ENCODE data around the gene GPR137.

The GPR137 gene

DNA sequence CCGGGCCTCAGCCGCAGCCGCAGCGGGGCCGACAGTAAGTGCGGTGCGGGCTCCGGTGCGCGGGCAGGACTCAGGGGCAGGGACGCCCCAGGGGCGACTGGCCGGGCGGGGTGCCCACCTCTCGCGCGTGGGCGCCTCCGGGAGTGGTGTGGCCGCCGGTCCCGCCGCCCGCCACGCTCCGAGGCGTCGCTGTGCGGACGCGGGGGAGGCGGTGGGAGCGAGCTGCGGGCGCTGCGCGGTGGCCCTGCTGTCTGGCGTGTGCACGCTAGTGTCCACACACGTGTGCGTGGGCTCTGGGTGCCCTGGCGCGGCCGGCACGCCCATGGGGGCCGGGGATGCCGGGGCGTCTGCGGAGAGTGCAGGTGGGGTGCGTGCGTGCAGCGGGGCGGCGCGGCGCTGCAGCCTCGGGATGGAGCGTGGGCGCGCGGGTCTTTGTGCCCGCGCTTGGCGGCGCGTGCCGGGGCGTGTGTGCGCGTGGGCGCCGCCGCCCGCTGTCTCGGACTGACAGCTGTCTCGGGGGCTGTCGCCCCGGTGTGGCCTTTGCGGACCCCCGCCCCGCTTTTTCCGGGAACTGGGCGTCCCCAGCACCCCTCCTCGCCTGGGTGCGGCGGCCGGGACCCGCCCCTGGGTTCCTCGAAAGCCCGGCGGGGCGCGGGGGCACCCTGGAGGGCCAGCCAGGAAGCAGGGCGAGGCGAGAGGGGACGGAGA lies 6.3 kb downstream of the GPR137 start:
- Histone ChIP-seq H3K79me1 (replicated peaks; ENCODE audit: low read length, poor library complexity, severe bottlenecking) (peaks cover 15% of the 10 kb centered on the region), H3K36me3 (ENCODE audit: control insufficient read depth in 1 of 2, insufficient read depth in 2 of 2, low read depth in 1 of 2, low read length in 2 of 2) (peaks cover 0 to 24% of the 10 kb centered on the region in 2 experiments)
- WGBS = 2% methylated on average over 62 of the region's 96 CpGs

DNA sequence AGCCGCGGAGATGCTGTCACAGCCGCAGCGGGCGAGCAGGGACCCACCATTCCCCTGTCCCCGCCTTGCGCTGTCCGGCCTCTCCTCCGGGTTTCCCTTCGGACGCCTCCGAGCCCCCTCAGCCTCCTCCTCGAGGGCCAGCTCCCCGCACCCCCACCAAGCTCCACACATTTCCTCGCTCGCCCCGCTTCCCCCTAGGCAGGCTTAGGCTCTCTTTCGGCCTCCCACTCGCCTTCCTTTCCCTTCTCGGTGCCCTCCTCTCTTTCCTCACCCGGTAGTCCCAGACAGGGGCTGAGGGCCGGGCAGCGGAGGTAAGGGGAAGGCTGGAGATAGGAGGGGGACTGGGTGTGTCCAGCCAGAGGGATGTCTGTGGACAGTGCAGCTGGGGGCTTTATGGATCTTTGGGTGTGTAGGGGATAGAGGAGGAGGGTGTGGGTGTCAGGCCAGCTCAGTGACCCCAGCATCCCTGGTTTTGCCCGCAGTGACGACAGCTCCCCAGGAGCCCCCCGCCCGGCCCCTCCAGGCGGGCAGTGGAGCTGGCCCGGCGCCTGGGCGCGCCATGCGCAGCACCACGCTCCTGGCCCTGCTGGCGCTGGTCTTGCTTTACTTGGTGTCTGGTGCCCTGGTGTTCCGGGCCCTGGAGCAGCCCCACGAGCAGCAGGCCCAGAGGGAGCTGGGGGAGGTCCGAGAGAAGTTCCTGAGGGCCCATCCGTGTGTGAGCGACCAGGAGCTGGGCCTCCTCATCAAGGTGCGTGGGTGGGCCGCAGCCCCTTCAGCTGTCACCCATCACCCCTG lies 7.0 kb downstream of the GPR137 start:
- H2AFZ ChIP-seq (ENCODE audit: low read depth, low read length) = peak overlapping the region; percentile 11
- no peak overlapping the region for H2BK15ac ChIP-seq (ENCODE audit: low read depth, poor library complexity, severe bottlenecking)
- H2BK5ac ChIP-seq (ENCODE audit: low read depth, low read length, poor library complexity, severe bottlenecking) = no peak overlapping the region
- H3K27ac ChIP-seq (ENCODE audit: low read length, poor library complexity, severe bottlenecking) = no peak overlapping the region
- H3K4me2 ChIP-seq (ENCODE audit: low read length, poor library complexity, severe bottlenecking) = peak overlapping the region; percentile 92
- DNase-seq = no peak
- no peak overlapping the region for H2BK120ac ChIP-seq (ENCODE audit: low read depth, low read length)
- H3K23ac ChIP-seq (ENCODE audit: low read length in 2 of 2) = no peak overlapping the region
- H4K91ac ChIP-seq (ENCODE audit: low read length) = no peak overlapping the region
- H3K36me3 ChIP-seq (ENCODE audit: control insufficient read depth in 1 of 2, insufficient read depth in 2 of 2, low read depth in 1 of 2, low read length in 2 of 2) = peaks cover 0 to 20% of the 10 kb centered on the region in 2 experiments
- no peak overlapping the region for H3K14ac ChIP-seq (ENCODE audit: low read length in 2 of 2)
- no peak overlapping the region for H2AK5ac ChIP-seq (ENCODE audit: low read length, severe bottlenecking)
- 35% methylated on average over 32 of the region's 42 CpGs for WGBS
- H3K4me1 ChIP-seq (ENCODE audit: control insufficient read depth, insufficient read depth, low read depth, low read length) = peaks cover 18% of the 10 kb centered on the region
- peaks cover 10% of the 10 kb centered on the region for H3K79me1 ChIP-seq (replicated peaks; ENCODE audit: low read length, poor library complexity, severe bottlenecking)
- H3K27me3 ChIP-seq (ENCODE audit: control insufficient read depth in 1 of 2, insufficient read depth in 1 of 2, low read length in 2 of 2) = peaks cover 65 to 69% of the 10 kb centered on the region in 2 experiments
- peak overlapping the region in 1 of 2 experiments; percentile 26 for H3K18ac ChIP-seq (ENCODE audit: low read depth in 1 of 2, low read length in 2 of 2)
- H4K8ac ChIP-seq (ENCODE audit: low read length) = no peak overlapping the region
- H3K4ac ChIP-seq (ENCODE audit: low read depth in 1 of 2, low read length in 2 of 2) = no peak overlapping the region
- H3K4me3 ChIP-seq (ENCODE audit: insufficient read depth in 1 of 2, low read depth in 1 of 2, low read length in 2 of 2) = peak overlapping the region; percentile 38 to 56
- H3K9me3 ChIP-seq (ENCODE audit: control insufficient read depth, low read length) = no peaks in the 10 kb centered on the region
- H3K9ac ChIP-seq (ENCODE audit: low read length) = peak overlapping the region; percentile 29
- no peak overlapping the region for H2BK12ac ChIP-seq (ENCODE audit: low read length in 2 of 2)

More for the DNA sequence above, 6.3 kb downstream of the GPR137 start:
- Histone ChIP-seq H3K18ac (ENCODE audit: low read depth in 1 of 2, low read length in 2 of 2) (peak overlapping the region in 1 of 2 experiments; percentile 26), H3K4me2 (ENCODE audit: low read length, poor library complexity, severe bottlenecking) (peak overlapping the region; percentile 92), H4K91ac (ENCODE audit: low read length) (no peak overlapping the region), H2AK5ac (ENCODE audit: low read length, severe bottlenecking) (no peak overlapping the region), H2BK15ac (ENCODE audit: low read depth, poor library complexity, severe bottlenecking) (no peak overlapping the region), H3K9ac (ENCODE audit: low read length) (peak overlapping the region; percentile 29), H2AFZ (ENCODE audit: low read depth, low read length) (peak overlapping the region; percentile 11), H4K8ac (ENCODE audit: low read length) (no peak overlapping the region), H3K4me3 (ENCODE audit: insufficient read depth in 1 of 2, low read depth in 1 of 2, low read length in 2 of 2) (peak overlapping the region; percentile 40 to 56), H3K23ac (ENCODE audit: low read length in 2 of 2) (peak overlapping the region in 1 of 2 experiments; percentile 70), H3K4ac (ENCODE audit: low read depth in 1 of 2, low read length in 2 of 2) (no peak overlapping the region), H3K14ac (ENCODE audit: low read length in 2 of 2) (peak overlapping the region in 1 of 2 experiments; percentile 71), H3K9me3 (ENCODE audit: control insufficient read depth, low read length) (no peaks in the 10 kb centered on the region), H3K27ac (ENCODE audit: low read length, poor library complexity, severe bottlenecking) (no peak overlapping the region), H2BK120ac (ENCODE audit: low read depth, low read length) (no peak overlapping the region), H2BK5ac (ENCODE audit: low read depth, low read length, poor library complexity, severe bottlenecking) (no peak overlapping the region), H2BK12ac (ENCODE audit: low read length in 2 of 2) (no peak overlapping the region), H3K27me3 (ENCODE audit: control insufficient read depth in 1 of 2, insufficient read depth in 1 of 2, low read length in 2 of 2) (peaks cover 58 to 61% of the 10 kb centered on the region in 2 experiments), H3K4me1 (ENCODE audit: control insufficient read depth, insufficient read depth, low read depth, low read length) (peaks cover 23% of the 10 kb centered on the region)
- no peak for DNase-seq

DNA sequence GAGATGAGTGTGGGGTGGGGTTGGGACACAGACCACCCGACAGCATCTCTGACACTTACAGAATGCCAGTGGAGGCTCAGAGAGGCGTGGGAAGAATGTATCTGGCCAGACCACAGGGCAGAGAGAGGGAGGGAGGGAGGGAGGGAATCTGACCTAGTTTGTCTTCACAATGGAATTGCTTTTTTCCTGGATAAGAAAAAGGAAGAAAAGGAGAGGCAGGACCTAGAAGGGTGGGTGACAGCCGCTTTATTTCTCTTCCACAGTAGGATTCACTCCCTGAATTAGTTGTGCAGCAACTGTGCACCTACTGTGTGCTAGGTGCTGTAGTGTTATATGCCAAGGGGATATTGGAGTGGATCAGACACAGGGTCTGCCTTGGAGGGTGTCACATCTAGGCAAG lies 9.1 kb downstream of the GPR137 start:
- Histone ChIP-seq H3K4ac (ENCODE audit: low read depth in 1 of 2, low read length in 2 of 2) (no peak overlapping the region), H2BK15ac (ENCODE audit: low read depth, poor library complexity, severe bottlenecking) (peak overlapping the region; percentile 6), H3K4me3 (ENCODE audit: insufficient read depth in 1 of 2, low read depth in 1 of 2, low read length in 2 of 2) (no peak overlapping the region), H3K14ac (ENCODE audit: low read length in 2 of 2) (peak overlapping the region in 1 of 2 experiments; percentile 31), H3K18ac (ENCODE audit: low read depth in 1 of 2, low read length in 2 of 2) (no peak overlapping the region), H4K8ac (ENCODE audit: low read length) (no peak overlapping the region), H3K27me3 (ENCODE audit: control insufficient read depth in 1 of 2, insufficient read depth in 1 of 2, low read length in 2 of 2) (peaks cover 83 to 87% of the 10 kb centered on the region in 2 experiments), H3K79me1 (replicated peaks; ENCODE audit: low read length, poor library complexity, severe bottlenecking) (peaks cover 1% of the 10 kb centered on the region), H3K27ac (ENCODE audit: low read length, poor library complexity, severe bottlenecking) (no peak overlapping the region), H2AFZ (ENCODE audit: low read depth, low read length) (no peak overlapping the region), H3K9me3 (ENCODE audit: control insufficient read depth, low read length) (no peaks in the 10 kb centered on the region), H2BK120ac (ENCODE audit: low read depth, low read length) (no peak overlapping the region), H3K36me3 (ENCODE audit: control insufficient read depth in 1 of 2, insufficient read depth in 2 of 2, low read depth in 1 of 2, low read length in 2 of 2) (peaks cover 0 to 2% of the 10 kb centered on the region in 2 experiments), H4K91ac (ENCODE audit: low read length) (no peak overlapping the region), H3K4me2 (ENCODE audit: low read length, poor library complexity, severe bottlenecking) (no peak overlapping the region), H3K4me1 (ENCODE audit: control insufficient read depth, insufficient read depth, low read depth, low read length) (peaks cover 23% of the 10 kb centered on the region), H2BK12ac (ENCODE audit: low read length in 2 of 2) (no peak overlapping the region), H2BK5ac (ENCODE audit: low read depth, low read length, poor library complexity, severe bottlenecking) (no peak overlapping the region), H2AK5ac (ENCODE audit: low read length, severe bottlenecking) (no peak overlapping the region), H3K23ac (ENCODE audit: low read length in 2 of 2) (no peak overlapping the region), H3K9ac (ENCODE audit: low read length) (no peak overlapping the region)
- 55% methylated on average over 3 of the region's 3 CpGs for WGBS
- DNase-seq = no peak

DNA sequence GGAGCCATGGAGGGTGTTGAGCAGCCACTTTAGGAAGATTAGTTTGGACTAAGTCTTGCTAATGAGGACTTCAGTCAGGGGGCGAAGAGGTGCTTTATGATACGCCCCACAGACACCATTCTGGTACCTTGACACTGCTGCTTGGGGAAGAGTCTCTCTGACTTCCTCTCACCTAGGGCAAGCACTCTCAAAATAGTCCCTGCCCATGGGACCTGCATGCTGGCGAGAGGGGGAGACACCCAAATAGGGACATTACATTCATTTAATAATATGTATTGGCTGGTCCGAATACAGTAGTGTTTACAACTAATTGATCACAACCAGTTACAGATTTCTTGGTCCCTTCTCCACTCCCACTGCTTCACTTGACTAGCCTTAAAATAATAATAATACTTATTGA lies 10.1 kb downstream of the GPR137 start:
- peaks cover 33% of the 10 kb centered on the region for H3K4me1 ChIP-seq (ENCODE audit: control insufficient read depth, insufficient read depth, low read depth, low read length)
- peaks cover 1% of the 10 kb centered on the region for H3K79me1 ChIP-seq (replicated peaks; ENCODE audit: low read length, poor library complexity, severe bottlenecking)
- H3K14ac ChIP-seq (ENCODE audit: low read length in 2 of 2) = no peak overlapping the region
- no peak overlapping the region for H2AK5ac ChIP-seq (ENCODE audit: low read length, severe bottlenecking)
- peaks cover 85 to 91% of the 10 kb centered on the region in 2 experiments for H3K27me3 ChIP-seq (ENCODE audit: control insufficient read depth in 1 of 2, insufficient read depth in 1 of 2, low read length in 2 of 2)
- H2AFZ ChIP-seq (ENCODE audit: low read depth, low read length) = no peak overlapping the region
- no peak overlapping the region for H3K4ac ChIP-seq (ENCODE audit: low read depth in 1 of 2, low read length in 2 of 2)
- H2BK15ac ChIP-seq (ENCODE audit: low read depth, poor library complexity, severe bottlenecking) = no peak overlapping the region
- peaks cover 0 to 2% of the 10 kb centered on the region in 2 experiments for H3K36me3 ChIP-seq (ENCODE audit: control insufficient read depth in 1 of 2, insufficient read depth in 2 of 2, low read depth in 1 of 2, low read length in 2 of 2)
- H2BK120ac ChIP-seq (ENCODE audit: low read depth, low read length) = no peak overlapping the region
- DNase-seq = no peak
- no peak overlapping the region for H2BK5ac ChIP-seq (ENCODE audit: low read depth, low read length, poor library complexity, severe bottlenecking)
- H4K91ac ChIP-seq (ENCODE audit: low read length) = no peak overlapping the region
- H2BK12ac ChIP-seq (ENCODE audit: low read length in 2 of 2) = no peak overlapping the region
- H4K8ac ChIP-seq (ENCODE audit: low read length) = no peak overlapping the region
- 61% methylated on average over 2 of the region's 4 CpGs for WGBS
- H3K9me3 ChIP-seq (ENCODE audit: control insufficient read depth, low read length) = no peaks in the 10 kb centered on the region
- H3K4me2 ChIP-seq (ENCODE audit: low read length, poor library complexity, severe bottlenecking) = no peak overlapping the region
- no peak overlapping the region for H3K27ac ChIP-seq (ENCODE audit: low read length, poor library complexity, severe bottlenecking)
- no peak overlapping the region for H3K23ac ChIP-seq (ENCODE audit: low read length in 2 of 2)
- H3K18ac ChIP-seq (ENCODE audit: low read depth in 1 of 2, low read length in 2 of 2) = no peak overlapping the region
- H3K4me3 ChIP-seq (ENCODE audit: insufficient read depth in 1 of 2, low read depth in 1 of 2, low read length in 2 of 2) = no peak overlapping the region
- H3K9ac ChIP-seq (ENCODE audit: low read length) = no peak overlapping the region

Measured in mesenchymal stem cell (in vitro differentiated cells and primary cell).